ENCODE measurements around the gene ILKAP.

ILKAP gene

DNA sequence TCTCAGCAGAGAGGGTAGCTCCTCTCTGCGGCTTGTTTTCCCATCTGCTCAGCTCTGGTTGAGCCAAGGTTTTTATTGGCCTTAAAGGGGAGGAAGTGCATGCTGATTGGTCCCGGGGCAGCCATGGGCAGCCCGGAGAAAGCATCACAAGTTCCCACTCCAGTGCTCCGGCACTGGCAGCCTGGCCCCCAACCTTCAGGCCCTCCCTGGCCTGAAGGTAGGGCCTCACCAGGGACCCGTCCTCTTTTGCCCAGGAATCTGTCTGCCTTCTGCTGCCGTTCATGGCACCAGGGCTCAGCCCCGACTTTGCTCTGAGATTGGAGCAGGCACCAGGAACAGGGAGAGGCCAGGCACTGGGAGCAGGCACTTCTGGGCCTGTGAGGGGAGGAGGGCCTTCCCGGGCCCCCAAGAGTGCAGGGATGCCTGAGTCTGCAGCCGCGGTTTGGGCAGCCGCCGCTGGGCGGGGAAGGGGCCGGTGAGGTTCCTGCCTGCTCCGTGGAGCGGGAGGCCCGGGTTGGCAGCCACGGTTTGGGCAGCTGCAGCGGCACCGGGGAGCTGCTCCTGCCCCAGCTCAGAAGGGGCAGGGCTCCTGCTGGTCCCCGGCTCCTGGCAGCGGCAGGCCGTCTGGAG lies 17.5 kb upstream of the ILKAP start:
- H3K27me3 ChIP-seq (ENCODE audit: control insufficient read depth, insufficient read depth, low read length) = no peaks in the 10 kb centered on the region
- H3K4me1 ChIP-seq = no peaks in the 10 kb centered on the region
- no peaks in the 10 kb centered on the region for H3K9me3 ChIP-seq (ENCODE audit: control insufficient read depth, low read length)
- H3K27ac ChIP-seq = no peak overlapping the region
- H3K4me3 ChIP-seq (ENCODE audit: low read depth, low read length) = no peak overlapping the region
- no peak overlapping the region for H3K9ac ChIP-seq
- H3K4me2 ChIP-seq (ENCODE audit: low read length) = no peak overlapping the region
- H2AFZ ChIP-seq = no peak overlapping the region
- TF ChIP-seq, protein P1, sequence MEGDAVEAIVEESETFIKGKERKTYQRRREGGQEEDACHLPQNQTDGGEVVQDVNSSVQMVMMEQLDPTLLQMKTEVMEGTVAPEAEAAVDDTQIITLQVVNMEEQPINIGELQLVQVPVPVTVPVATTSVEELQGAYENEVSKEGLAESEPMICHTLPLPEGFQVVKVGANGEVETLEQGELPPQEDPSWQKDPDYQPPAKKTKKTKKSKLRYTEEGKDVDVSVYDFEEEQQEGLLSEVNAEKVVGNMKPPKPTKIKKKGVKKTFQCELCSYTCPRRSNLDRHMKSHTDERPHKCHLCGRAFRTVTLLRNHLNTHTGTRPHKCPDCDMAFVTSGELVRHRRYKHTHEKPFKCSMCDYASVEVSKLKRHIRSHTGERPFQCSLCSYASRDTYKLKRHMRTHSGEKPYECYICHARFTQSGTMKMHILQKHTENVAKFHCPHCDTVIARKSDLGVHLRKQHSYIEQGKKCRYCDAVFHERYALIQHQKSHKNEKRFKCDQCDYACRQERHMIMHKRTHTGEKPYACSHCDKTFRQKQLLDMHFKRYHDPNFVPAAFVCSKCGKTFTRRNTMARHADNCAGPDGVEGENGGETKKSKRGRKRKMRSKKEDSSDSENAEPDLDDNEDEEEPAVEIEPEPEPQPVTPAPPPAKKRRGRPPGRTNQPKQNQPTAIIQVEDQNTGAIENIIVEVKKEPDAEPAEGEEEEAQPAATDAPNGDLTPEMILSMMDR (IDR thresholded peaks at IDR 0.05) = no peak
- H3K79me2 ChIP-seq = no peaks in the 10 kb centered on the region
- H3K36me3 ChIP-seq (ENCODE audit: control insufficient read depth, insufficient read depth, low read length) = no peaks in the 10 kb centered on the region

DNA sequence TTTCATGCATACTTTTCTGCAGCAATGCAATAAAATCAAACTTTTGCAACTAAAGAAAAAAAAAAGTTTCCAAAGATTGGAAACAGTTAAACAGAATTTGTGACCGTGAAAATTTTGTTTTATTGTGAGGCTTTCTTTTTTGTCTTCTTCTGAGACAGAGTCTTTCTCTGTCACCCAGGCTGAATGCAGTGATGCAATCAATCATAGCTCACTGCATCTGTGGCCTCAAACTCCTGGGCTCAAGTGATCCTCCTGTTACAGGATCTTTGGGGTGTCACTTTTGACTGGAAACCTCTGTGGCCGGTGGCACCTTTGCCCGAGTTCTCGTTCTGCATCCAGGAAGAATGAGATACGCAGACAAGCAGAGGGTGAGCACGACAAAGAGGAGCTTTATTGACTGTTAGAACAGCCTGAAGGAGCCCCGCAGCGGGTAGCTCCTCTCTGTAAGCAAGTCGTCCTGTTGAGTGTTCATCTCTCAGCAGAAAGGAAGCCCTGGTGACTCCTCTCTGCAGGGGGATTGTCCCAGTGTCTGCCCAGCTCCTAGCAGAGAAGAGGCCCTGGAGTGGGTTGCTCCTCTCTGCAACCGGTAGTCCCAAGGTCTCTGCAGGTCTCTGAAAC lies 16.9 kb upstream of the ILKAP start:
- Histone ChIP-seq H3K9ac (no peak overlapping the region), H3K4me3 (ENCODE audit: low read depth, low read length) (no peak overlapping the region), H3K4me2 (ENCODE audit: low read length) (no peak overlapping the region), H3K27ac (no peak overlapping the region), H3K27me3 (ENCODE audit: control insufficient read depth, insufficient read depth, low read length) (no peaks in the 10 kb centered on the region), H3K79me2 (no peaks in the 10 kb centered on the region), H3K36me3 (ENCODE audit: control insufficient read depth, insufficient read depth, low read length) (no peaks in the 10 kb centered on the region), H3K9me3 (ENCODE audit: control insufficient read depth, low read length) (no peaks in the 10 kb centered on the region), H3K4me1 (no peaks in the 10 kb centered on the region), H2AFZ (no peak overlapping the region)
- TF ChIP-seq, protein P1 (IDR thresholded peaks at IDR 0.05) = no peak

DNA sequence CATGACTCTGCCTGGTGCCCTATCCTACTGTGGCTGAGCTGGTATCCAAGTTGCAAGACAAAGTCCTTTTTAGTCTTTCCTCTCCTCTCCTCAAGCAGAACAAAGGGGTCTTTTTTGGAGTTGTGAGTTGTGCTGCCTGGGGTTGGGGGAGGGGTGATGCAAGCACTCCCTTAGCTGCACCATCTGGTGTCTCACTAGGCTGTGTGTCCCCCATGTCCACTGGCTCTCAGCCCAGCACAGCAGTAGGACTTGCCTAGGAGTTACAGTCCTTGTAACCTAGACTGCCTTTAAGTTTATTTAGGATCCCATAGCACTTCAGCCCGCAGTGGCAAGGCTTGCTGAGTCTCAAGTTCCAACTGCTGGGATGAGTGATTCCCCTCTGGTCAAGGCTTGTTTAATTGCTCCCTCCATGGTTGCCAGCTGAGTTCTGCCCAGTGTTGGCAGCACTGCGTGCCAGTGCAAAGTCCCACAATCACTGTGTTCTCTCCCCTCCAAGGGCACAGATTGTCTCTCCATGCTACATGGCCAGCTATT lies 13.2 kb upstream of the ILKAP start:
- H3K27ac ChIP-seq = no peak overlapping the region
- H3K27me3 ChIP-seq (ENCODE audit: control insufficient read depth, insufficient read depth, low read length) = no peaks in the 10 kb centered on the region
- TF ChIP-seq, protein P1 (IDR thresholded peaks at IDR 0.05) = no peak
- no peaks in the 10 kb centered on the region for H3K4me1 ChIP-seq
- H2AFZ ChIP-seq = no peak overlapping the region
- no peak overlapping the region for H3K4me3 ChIP-seq (ENCODE audit: low read depth, low read length)
- H3K79me2 ChIP-seq = no peaks in the 10 kb centered on the region
- no peaks in the 10 kb centered on the region for H3K36me3 ChIP-seq (ENCODE audit: control insufficient read depth, insufficient read depth, low read length)
- no peaks in the 10 kb centered on the region for H3K9me3 ChIP-seq (ENCODE audit: control insufficient read depth, low read length)
- no peak overlapping the region for H3K9ac ChIP-seq
- H3K4me2 ChIP-seq (ENCODE audit: low read length) = no peak overlapping the region

DNA sequence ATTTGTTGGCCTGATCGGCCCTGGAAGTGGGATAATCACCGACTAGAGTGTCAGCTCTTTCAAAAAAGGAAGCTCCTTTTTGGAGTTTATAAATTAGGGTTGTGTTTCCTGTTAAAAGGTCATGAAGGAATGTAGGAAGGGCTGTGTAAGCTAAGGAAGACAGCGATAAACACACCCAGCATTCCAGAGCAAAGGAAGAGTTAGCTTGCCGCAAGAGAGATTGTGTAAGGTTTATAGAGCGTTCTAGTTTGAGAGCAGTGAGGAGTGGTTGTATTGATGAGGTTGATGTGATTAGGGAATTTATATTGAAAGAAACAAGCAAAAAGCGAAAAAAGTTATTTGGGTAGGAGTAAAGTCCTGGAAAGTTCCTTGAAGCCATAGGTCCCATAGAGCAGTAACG lies 3.5 kb upstream of the ILKAP start:
- Histone ChIP-seq H3K9me3 (ENCODE audit: control insufficient read depth, low read length) (no peaks in the 10 kb centered on the region), H3K27me3 (ENCODE audit: control insufficient read depth, insufficient read depth, low read length) (no peaks in the 10 kb centered on the region), H3K4me1 (peaks cover 6% of the 10 kb centered on the region), H2AFZ (no peak overlapping the region), H3K79me2 (peaks cover 9% of the 10 kb centered on the region), H3K4me3 (ENCODE audit: low read depth, low read length) (no peak overlapping the region), H3K4me2 (ENCODE audit: low read length) (no peak overlapping the region), H3K9ac (no peak overlapping the region), H3K27ac (no peak overlapping the region), H3K36me3 (ENCODE audit: control insufficient read depth, insufficient read depth, low read length) (no peaks in the 10 kb centered on the region)
- TF ChIP-seq, protein P1 (IDR thresholded peaks at IDR 0.05) = no peak
